ENCODE data around the gene ASS1.

The ASS1 gene

DNA sequence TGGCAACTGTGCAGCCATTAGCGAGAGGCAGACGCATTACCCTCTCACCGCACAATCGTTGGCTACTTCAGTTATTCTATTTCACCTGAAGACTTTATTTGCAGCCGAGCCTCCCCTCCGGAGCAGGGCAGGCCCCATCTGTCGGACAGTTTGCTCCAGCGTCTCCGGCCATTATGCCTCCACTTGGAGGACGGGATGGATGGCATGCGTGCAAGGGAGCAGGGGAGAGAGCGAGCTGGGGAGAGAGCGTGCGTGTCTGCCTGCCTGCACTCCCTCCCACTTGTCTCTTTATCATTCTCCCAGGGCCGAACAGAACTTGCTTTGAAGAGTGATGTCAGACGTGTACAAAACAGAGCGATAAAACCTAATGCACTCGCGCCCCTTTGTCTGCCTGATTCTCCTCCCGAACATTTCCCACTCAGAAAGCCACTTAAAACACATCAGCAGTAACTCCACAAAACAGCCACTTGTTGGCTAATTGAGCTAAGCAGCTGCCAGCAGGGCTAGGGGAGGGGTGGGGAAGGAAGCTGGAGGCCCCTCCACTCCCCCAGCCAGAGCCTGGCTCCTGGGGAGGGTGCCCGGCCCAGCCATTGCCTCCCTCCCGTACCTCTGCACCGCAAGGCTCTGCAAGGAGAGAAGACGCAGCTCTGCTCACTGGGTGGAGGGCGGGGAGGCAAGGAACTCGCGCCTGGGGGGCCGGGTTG lies 91.2 kb downstream of the ASS1 start:
- DNase-seq (ENCODE audit: low spot score): peak; percentile 77

DNA sequence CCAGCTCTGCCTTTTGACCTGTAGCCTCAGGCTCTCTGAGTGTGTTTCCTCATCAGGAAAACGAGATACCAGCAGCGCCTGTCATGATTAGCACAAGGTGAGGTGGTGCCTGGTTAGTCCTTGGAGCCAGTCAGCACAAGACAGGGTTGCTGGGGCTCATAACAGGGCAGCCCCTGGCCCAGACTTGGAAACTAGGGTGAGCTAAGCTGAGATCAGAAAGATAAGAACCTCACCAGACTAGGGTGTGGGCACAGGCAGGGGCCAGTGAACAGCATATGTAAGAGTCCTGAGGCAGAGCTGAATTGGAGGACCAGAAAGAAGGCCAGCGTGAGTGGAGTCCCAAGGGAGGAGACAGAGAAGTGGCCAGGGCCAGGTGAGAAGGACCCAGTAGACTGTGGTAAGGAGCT lies 91.9 kb downstream of the ASS1 start:
- DNase-seq (ENCODE audit: low spot score): peak; percentile 74

DNA sequence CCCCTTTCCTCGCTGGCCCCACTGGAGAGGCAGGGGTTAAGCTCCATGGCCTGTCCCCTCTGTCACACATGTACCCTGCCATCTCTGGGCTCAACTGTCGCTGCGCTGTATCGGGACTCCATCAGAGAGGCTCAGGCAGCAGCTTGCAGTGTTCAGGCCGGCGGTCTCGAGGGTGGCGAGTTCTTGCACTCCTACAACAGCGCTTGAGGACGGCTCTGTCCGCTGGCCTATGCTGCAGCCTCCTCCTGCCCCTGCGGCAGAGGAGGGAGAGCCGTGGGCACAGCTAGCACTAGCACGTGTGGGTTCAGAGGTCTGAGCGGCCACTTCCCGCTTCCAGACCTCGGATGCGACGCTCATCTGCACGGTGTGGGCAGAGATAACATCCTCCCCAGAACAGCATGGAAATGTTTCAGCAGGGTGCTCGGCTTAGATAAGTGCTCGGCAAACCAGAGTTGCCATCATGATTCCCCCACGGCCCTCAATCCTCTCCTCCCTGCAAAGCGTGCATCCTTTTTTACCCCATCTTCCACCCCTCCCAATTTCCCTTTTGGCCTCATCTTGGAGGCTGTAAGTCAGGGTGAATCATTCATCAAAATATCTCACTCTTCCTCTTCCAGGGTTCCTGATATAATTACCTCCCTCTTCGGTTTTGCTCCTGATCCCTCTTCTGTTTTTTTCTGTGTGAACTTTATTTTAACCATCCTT lies 92.7 kb downstream of the ASS1 start:
- DNase-seq (ENCODE audit: low spot score): peak; percentile 80

DNA sequence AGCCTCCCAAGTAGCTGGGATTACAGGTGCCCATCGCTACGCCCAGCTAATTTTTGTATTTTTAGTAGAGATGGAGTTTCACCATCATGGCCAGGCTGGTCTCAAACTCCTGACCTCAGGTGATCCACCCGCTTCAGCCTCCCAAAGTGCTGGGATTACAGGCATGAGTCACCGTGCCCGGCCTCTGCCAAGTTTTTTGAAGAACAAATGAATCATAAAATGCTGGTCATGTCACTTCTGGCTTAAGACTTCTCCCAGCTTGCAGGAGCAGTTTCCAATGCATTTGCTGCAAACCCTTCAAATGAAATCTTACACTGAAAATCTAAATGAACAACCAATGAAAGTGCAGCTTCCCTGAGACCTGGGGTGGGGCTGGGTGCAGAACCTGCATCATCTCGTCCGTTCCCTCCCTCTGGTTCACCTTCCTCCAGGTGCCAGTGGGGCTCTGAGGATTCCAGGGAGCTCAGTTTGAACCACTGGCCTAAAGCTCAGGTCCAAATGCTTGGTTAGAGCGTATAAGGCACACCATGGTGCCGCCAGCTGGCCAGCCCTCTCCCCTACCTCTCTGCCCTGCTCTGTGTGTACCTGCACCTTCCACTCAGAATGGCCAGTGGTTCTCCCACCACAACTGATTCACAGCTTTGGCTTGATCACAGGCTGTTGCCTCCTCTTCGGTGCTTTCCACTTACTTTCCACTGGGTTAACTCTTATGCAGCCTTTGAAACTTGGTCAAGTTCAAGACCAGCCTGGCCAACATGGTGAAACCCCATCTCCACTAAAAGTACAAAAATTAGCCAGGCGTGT lies 94.9 kb downstream of the ASS1 start:
- DNase-seq (ENCODE audit: low spot score): peak; percentile 48

DNA sequence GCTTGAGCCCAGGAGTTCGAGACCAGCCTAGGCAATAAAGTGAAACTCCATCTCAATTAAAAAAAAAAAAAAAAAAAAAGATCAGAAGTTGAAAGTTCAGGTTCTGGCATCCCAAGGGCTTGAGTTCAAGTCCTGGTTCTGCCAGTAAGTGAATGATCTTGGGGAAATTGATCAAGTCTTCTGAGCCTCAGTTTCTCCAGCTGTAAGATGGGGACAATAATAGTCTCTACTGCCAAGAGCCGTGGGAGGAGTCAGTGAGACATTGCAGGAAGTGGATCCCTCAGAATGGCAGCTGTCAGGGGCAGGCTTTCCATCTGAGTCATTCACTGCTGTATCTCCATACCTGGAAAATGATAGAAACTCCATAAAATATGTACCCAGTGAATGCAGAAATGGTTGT lies 96.8 kb downstream of the ASS1 start:
- no peak for DNase-seq (ENCODE audit: low spot score)

DNA sequence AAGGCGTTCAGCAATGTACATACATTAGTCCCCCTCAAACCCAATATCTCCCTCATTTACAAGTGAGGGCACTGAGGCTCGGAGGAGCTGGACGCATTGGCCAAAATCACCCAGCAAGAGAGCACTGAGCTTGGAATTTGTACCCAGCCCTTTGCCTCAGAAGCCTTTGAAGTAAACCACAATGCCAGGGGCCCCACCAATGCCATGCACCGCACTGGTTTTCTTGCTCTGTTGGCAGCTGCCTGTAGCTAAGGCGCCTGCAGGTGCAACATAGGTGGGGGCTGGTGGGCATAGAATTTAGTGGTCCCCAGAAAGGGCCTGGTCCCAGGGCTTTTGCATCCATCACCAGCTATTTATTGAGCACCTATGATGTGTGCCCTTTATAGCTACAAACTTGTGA lies 97.3 kb downstream of the ASS1 start:
- no peak for DNase-seq (ENCODE audit: low spot score)

DNA sequence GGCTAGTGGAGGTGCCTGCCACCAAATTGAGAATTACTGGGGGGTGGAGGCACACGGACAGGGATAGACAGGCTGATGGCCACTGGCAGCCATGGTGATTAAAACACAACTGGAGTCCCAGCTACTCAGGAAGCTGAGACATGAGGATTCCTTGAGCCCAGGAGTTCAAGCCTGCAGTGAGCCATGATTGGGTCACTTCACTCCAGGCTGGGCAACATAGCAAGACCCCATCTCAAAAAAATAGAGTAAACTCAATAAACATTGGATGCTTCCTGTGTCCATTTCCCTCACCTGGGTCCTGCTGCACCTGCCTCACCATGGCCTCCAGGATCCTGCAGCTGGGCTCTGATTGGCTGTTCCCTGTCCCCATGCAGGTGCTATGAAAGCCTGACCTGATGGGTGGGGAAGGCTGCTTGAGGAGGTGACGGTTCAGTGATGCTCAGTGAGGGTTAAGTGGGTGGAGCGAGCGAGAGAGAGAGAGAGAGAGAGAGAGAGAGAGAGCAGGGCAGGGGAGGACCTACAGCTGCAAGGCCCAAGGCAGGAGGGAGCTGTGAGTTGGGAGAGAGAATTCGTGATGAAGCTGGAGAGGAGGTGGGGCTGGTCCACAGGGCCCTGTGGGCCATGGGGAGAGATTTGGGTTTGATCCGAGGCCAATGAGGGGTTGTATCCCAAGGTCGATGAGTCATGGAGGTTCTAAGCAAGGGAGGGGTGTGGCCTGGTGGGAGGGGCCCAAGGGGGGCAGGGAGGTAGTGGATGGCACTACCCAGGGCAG lies 97.9 kb downstream of the ASS1 start:
- DNase-seq (ENCODE audit: low spot score): peak; percentile 75

DNA sequence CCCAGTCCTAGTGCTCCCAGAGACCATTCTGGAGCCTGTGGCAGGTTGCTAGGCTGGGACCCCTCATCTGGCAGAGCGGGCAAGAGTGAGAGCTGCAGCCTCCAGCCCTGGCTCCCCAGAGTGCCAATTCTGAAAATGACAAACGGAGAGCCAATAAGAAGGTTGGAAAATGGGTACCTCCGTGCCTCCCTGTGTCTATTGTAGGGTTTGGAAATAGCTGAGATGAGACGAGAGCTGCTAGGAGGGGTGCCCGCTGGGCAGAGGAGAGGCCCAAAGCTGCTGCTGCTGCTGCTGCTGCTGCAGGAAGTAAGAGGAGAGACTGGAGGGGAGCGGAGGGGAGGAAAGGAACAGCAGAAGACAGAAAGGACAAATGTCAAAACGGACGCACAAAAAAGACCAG lies 98.6 kb downstream of the ASS1 start:
- DNase-seq (ENCODE audit: low spot score): no peak

DNA sequence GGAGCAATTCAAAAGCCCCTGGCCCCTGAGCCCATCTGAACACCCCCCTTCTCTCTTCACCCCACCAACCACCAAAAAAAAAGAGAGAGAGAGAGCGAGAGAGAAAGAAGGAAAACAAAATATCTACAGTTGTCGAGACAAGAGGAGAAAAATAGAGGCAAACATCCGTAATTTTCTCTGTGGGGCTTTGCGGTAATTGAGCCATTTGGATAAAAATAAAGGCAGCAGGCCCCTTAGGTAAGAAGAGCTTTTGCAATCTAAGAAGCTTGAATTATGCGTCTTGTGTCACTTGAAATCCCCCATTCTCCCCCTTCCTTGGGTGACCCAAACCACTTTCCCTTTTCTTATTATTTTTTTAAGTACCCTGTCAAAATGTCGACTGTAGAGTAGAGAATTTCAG lies 99.1 kb downstream of the ASS1 start:
- DNase-seq (ENCODE audit: low spot score): no peak

DNA sequence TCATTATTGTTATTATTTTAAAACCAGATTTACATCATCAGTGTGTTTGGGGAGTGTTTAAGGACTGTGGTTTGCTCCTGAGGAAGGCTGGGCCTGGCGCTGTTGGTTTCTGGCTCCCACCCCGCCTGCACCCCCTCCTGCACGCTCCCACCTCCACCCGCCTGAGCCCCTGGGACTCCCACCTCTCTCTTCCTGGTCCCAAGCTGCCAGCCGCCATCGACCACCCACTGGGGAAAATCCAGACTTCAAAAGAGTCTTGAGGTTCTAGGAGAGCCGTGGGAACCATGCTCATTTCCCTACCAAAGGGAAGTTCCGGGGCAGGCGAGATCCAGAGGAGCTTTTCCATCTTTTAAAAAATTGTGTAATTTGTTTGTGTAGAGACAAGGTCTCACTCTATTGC lies 99.6 kb downstream of the ASS1 start:
- DNase-seq (ENCODE audit: low spot score): no peak

DNA sequence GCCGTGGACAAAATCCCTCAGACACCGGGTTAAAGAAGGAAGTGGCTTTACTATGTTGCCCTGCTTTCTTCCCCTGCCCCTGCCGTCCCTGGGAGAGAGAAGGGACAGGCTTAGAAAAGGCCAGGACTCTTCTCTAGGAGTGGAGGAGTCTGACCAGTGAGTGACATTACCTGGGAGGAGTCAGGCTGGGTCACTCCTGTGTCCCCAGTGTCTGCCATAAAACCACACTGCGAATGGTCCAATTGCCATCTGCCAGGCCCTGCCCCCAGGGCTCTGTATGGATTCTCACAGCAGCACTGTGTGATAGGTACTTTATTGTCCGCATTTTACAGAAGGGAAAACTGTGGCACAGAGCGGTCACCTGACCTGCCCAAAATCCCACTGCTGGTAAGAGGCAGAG lies 103.3 kb downstream of the ASS1 start:
- DNase-seq (ENCODE audit: low spot score): no peak

DNA sequence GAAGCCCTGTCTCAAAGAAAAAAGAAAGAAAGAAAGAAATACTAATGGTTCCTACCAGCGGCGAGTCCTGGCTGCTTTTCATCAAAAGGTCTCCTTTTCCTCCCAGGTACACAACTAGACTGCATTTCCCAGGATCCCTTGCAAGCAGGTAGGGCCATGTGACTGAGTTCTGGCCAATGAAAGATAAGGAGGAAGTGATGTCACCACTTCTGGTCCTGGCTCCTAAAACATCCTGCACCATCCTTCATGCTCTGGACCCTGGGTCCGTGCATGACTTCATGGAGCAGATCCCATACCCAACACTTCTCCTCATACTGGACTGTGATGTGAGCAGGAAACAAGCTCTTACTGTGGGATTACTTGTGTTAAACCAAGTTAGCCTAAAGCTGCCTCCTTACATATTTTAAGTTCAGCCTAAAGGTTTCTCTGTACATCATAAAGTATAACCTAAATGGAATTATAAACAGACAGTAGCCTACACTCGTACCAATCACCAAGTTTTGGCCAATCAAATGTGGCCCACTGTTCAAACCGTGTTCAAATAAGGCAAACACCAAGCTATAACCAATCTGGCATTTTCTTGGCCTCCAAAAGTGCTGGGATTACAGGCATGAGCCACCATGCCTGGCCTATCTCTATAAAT lies 104.5 kb downstream of the ASS1 start:
- DNase-seq (ENCODE audit: low spot score): no peak
